DMS53 (cell line): ENCODE results near the gene KIAA1549.

ENCODE experiments used
- DNase-seq: peaks from one replicate; lab custom pipeline; 2025; lab: John Stamatoyannopoulos, UW

Gene KIAA1549

GRCh38 chr7:138907201-138907847 is 73.9 kb downstream of the KIAA1549 start:
- no peak for DNase-seq

GRCh38 chr7:138903859-138904435 is 77.2 kb downstream of the KIAA1549 start:
- peak; percentile 82 for DNase-seq

DNA sequence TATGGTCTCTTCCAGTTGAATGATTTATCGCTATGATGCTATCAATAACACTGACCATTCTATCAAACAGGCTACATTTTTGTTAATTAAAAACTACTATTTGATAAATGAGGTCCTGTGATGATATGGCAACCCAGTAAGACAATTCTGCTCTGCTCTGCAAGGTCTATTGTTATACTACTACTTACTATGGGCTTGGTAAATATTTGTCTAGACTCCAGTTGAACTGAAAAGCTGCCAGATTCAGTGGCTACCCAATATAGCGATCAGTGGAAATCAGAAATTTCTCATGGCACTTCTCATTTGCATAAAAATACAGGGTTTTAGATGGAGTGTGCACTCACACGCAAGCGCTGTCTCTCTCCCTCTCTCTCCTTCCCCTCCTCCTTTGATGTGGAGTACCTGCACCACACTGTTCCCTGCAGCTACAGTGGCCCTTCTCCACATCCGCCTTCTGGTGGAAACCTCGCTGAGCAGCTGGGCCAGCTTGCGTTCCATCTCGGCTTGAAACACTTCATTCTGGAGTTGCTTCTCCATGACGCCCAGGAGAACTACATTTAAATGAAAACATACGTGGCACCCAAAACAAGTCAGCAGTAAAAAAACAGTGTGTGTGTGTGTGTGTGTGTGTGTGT is 77.9 kb downstream of the KIAA1549 start:
- DNase-seq, result peak; percentile 99

DNA sequence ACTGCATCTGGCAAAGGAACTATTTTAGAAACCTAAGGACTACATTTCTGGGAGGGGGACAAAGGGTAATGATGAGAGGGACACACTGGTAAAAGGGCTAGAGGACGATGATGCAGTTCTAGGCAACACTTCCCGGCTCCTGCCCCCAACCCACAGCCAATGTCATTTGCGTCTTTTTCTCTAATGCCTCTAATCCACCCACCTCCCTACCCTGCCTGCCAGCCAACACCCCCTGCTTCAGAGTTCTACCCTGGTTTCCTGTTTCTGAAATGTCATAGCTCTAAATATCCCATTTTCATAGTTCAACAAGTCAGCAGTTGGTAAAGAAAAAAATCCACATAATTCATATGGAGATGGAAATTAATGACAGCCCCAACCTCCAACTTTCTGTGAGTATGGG is 79.0 kb downstream of the KIAA1549 start:
- no peak for DNase-seq

DNA sequence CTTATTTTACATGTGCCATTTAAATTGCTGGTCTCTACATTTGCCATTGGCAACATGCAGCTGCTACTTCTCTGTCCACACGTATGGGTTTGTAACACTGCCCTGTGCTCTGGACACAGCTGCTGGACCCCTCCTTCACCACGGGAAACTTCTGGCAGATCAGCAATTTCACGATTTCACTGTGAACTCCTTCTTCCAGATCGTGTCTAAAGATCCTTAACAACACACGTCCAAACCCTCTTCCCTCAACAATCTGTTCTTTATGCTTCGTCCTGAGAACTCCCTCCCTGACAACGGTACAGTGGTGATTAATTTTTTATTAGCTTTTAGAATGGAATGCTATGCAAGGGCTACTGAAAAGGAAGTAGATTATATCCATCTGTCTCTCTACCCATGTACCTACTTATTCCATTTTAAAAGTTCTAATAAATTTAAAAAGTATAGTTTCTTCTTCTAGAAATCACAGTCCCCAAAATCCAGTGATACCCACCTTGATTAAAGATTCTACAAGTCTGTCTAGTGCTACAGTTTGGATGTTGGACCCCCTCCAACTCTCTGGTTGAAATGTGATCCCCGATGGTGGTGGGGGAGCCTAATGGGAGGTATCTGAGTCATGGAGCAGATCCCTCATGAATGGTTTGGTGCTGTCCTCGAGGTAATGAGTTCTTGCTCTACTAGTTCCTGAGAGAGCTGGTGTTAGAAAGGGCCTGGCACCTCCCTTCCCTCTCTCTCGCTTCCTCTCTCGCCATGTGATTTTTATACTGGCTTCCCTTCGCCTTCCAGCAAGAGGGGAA is 81.0 kb downstream of the KIAA1549 start:
- no peak for DNase-seq

- DNase-seq, result no peak
These were observed 82.4 kb downstream of the KIAA1549 start for GRCh38 chr7:138898802-138899201.

GRCh38 chr7:138898255-138898654 is 82.9 kb downstream of the KIAA1549 start:
- DNase-seq, result peak; percentile 43

DNA sequence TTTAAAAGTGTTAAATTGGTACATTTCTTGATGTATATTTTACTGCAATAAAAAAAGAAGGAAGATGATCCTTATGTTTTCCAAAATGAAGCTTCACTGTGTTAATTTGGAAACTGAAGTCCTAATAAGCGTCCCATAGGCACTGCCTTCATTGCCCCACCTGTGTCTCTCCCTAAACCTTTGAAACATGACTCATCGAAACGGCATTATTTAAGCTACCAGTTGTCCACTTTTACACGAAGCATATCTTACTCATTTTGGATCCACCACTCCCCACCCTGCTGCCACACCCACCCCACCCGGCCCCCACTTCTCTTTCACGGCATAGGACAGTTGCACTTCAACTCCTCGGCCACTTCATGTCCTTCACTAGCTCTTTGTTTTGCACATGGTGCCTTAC is 85.5 kb downstream of the KIAA1549 start:
- DNase-seq, result no peak

- DNase-seq, result no peak
These were observed 87.9 kb downstream of the KIAA1549 start for GRCh38 chr7:138893258-138893657.

GRCh38 chr7:138892812-138893211 is 88.4 kb downstream of the KIAA1549 start:
- DNase-seq, result peak; percentile 83

GRCh38 chr7:138892006-138892630 is 89.1 kb downstream of the KIAA1549 start:
- DNase-seq, result peak; percentile 58

GRCh38 chr7:138891446-138891810 is 89.8 kb downstream of the KIAA1549 start:
- no peak for DNase-seq

DNA sequence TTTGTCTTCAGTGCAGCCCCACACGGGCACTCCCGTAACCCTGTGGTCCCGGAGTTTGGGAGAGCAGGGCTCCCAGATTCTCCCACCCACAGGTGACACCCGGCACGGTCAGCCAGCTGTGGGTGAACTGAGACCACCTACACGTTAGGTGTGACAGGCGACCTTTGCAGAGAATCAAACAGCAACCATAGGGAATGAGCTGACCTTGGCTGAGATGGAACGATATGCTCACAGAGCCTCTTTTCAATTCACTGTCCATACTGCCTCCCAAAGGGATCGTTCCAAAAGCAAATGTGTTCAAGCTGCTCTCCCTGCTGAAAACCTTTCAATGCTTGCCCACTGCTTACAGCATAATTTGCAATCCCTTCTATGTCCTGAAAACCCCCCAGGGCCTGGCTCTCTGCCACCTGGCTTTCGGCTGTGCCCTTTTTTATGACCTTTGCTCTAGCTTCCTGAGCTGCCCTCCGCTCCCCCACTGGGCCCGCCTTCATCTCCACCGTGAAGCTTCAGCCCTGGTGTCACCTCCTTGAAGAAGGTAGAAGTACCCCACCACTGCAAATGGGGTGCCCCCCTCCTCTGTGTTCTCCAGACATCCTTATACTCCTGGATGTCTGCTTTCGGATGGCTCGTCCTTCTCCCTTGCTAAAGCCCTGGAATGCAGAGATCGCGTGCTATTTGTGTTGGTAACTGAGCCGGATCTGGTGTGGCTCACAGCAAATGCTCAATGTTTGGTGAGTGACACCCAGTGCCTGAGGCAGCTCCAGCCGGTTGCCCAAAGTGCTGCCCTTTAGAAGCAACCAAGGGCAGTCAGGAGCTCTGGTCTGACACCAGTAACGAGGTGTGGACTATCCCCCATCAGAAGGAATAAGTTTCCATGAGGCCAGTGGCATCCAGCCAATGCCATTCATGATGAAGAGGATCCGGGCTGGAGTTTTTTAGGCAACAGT is 90.4 kb downstream of the KIAA1549 start:
- DNase-seq, result peak; percentile 28

DNA sequence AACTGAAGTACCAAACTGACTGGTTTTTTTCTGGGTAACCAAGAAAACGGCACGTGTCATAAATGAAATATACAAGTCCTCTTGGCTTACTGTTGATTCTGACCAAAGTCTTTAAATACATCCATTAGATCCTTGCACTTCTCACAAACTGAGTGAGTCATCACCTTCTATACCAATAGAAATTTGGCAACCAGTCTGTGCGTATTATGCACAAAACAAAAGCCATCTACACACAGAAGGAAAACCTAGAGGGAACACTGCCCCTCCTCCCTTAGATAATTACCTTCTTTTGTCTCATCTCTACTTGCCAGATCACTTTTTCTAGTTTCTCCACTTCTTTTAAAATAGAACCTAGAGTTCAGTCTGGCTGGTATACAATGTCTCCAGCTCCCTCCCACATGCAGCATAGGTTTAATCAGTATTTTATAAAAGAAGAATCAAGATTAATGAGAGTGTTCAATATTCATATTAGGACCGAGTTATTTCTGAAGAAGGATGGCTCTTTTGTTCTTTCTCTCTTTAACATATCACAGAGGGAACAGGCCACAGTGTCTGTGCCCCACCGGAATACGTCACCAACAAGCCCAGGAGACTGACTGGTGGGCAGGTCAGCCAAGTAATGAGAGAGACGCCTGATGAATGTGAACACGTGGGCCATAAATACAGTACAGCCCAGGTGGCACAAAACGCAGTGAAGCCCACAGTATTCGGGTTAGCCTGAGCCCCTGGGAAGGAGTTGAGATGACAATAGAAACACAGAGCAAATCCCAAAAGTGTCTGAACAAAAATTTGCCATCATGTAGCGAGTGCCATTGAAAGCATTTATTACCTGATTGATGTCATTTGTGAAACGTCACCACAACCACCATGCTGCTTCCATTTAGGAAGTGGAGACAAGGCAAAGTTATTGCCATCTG is 91.3 kb downstream of the KIAA1549 start:
- peak; percentile 67 for DNase-seq

DNA sequence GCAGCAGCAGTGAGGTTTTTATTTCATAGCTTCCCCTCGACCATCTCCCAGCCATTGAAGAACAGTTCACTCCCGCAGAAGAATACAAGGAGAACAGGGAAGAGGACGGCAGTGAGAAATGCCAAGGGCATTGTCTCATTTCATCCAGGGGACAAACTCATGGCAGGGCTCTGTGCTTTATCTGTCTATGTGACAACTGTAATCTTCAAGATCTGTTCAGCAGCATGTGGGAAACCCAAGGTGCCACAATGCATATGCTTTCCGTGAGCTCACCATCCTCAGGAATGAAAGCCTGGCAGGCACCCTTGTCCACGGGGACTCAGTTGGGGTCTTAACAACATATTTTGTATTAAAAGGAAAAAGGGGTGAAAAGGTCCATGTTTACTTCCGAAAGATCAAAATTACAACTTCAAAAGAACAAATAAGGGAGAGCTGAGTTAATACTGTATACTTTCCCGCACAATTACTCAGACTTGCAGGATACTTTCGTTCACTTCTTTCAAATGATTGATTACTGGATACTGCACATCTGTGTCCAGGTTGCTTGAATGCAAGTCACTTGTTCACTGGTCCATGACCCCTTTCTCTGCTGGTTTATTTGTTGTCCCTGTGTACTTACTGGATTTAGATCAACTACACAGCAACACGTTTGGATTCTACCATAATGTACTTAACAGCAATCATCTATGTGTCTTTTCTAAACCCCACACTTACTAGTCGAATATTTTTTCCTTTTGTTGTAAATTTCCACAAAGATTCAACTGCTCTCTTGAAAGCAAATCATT is 93.1 kb downstream of the KIAA1549 start:
- no peak for DNase-seq

GRCh38 chr7:138887085-138887710 is 94.0 kb downstream of the KIAA1549 start:
- DNase-seq, result no peak

DNA sequence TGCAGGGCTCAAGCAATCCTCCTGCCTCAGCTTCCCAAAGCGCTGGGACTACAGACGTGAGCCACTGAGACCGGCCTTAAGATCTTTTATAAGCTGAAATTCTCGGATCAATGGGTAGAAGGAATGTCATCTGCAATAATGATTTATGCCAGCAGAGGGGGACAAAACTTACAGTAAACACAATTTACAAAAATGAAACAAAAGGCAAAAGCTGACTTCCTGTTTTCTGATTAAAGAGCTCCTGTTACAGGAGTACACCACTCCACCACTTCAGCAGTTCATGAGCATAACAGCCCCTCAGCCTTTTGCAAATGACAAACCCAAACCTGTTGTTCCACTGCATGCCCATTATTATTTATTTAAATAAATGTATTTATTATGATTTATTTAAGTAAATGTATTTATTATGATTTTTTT is 94.7 kb downstream of the KIAA1549 start:
- DNase-seq, result peak; percentile 93

GRCh38 chr7:138885383-138886147 is 95.6 kb downstream of the KIAA1549 start:
- peak; percentile 41 for DNase-seq
